ENCODE data around the gene FGF18. TPM values are rescaled to one million over a fixed set of nuclear protein-coding genes. Genes with fewer than 3 reads are reported as not detected.
"Not testable (repeated sequence)": the region's sequence is repeated elsewhere in the genome, so short reads cannot be mapped to it uniquely, and the experiment has no call there.

The FGF18 gene
- total and polyA plus RNA-seq, 10 of the 15 experiments (the other 5 are each of a cell fraction or from before 2014, with no cell fraction given), result 0.03 to 0.10 (median 0.06) TPM; not detected in 5

GRCh38 chr5:171379961-171380360, 39.5 kb upstream of the FGF18 start (continued):
- TF ChIP-seq ZNF687 (IDR thresholded peaks at IDR 0.05), result no peak
- TF ChIP-seq SIX5 (IDR thresholded peaks at IDR 0.05; ENCODE audit: low read depth, low read length, severe bottlenecking), result no peak
- no peak for TF ChIP-seq NFIC (IDR thresholded peaks at IDR 0.05; ENCODE audit: low read depth, low read length)
- no peak for TF ChIP-seq EED (IDR thresholded peaks at IDR 0.05; ENCODE audit: low read depth)
- TF ChIP-seq SUZ12 (IDR thresholded peaks at IDR 0.05; ENCODE audit: unreplicated experiment), result no peak
- TF ChIP-seq ZNF592 (IDR thresholded peaks at IDR 0.05), result no peak
- TF ChIP-seq CHD1 (IDR thresholded peaks at IDR 0.05; ENCODE audit: low read depth, low read length), result no peak
- TF ChIP-seq IRF4 (IDR thresholded peaks at IDR 0.05; ENCODE audit: low read depth, low read length), result no peak
- TF ChIP-seq IKZF2 (IDR thresholded peaks at IDR 0.05), result no peak

- 55% methylated on average over 9 of the region's 9 CpGs for WGBS (ENCODE audit: insufficient coverage, insufficient replicate concordance, low lambda C conversion rate, missing lambda C conversion rate)
- H3K4me3 ChIP-seq; H3K27me3 ChIP-seq (replicated peaks in 1 of 2; ENCODE audit: control insufficient read depth in 2 of 2, insufficient read depth in 2 of 2, low read length in 1 of 2); H3K9me3 ChIP-seq (replicated peaks; ENCODE audit: control insufficient read depth, insufficient read depth, low read length); BruUV-seq (replicated peaks); H3K9ac ChIP-seq (ENCODE audit: control insufficient read depth, insufficient read depth, low read length); in situ Hi-C loops (cut with MboI); SMC1A ChIA-PET (ENCODE audit: uncharacterized antibody, unreplicated experiment); CTCF ChIA-PET; H3K4me1 ChIP-seq (ENCODE audit: control insufficient read depth, insufficient read depth, low read length); H2AFZ ChIP-seq (ENCODE audit: control insufficient read depth, low read depth, low read length); H3K36me3 ChIP-seq (ENCODE audit: control insufficient read depth in 2 of 2, insufficient read depth in 2 of 2, low read length in 1 of 2); intact Hi-C loops (cut with micrococcal nuclease; ENCODE audit: unreplicated experiment); H4K20me1 ChIP-seq (ENCODE audit: control insufficient read depth, insufficient read depth); POLR2A ChIA-PET; ATAC-seq; H3K4me2 ChIP-seq (ENCODE audit: control insufficient read depth, insufficient read depth); DNase-seq (ENCODE audit: low read depth, low spot score); RAD21 ChIA-PET (ENCODE audit: unreplicated experiment); FAIRE-seq; H3K27ac ChIP-seq (ENCODE audit: control insufficient read depth, insufficient read depth): not testable (repeated sequence)
- peaks cover 20% of the 10 kb centered on the region for H3K79me2 ChIP-seq (ENCODE audit: control insufficient read depth, insufficient read depth, low read length)
Observed at GRCh38 chr5:171384416-171384815, 35.0 kb upstream of the FGF18 start.

GRCh38 chr5:171384999-171385398, 34.4 kb upstream of the FGF18 start:
- 73% methylated on average over 3 of the region's 3 CpGs for WGBS (ENCODE audit: insufficient coverage, insufficient replicate concordance, low lambda C conversion rate, missing lambda C conversion rate)
- RAD21 ChIA-PET (ENCODE audit: unreplicated experiment); FAIRE-seq; H3K9ac ChIP-seq (ENCODE audit: control insufficient read depth, insufficient read depth, low read length); ATAC-seq; DNase-seq (ENCODE audit: low read depth, low spot score); CTCF ChIA-PET; SMC1A ChIA-PET (ENCODE audit: uncharacterized antibody, unreplicated experiment); H3K27me3 ChIP-seq (replicated peaks in 1 of 2; ENCODE audit: control insufficient read depth in 2 of 2, insufficient read depth in 2 of 2, low read length in 1 of 2); H3K4me2 ChIP-seq (ENCODE audit: control insufficient read depth, insufficient read depth); BruUV-seq (replicated peaks); H3K9me3 ChIP-seq (replicated peaks; ENCODE audit: control insufficient read depth, insufficient read depth, low read length); intact Hi-C loops (cut with micrococcal nuclease; ENCODE audit: unreplicated experiment); in situ Hi-C loops (cut with MboI); H3K36me3 ChIP-seq (ENCODE audit: control insufficient read depth in 2 of 2, insufficient read depth in 2 of 2, low read length in 1 of 2); POLR2A ChIA-PET; H2AFZ ChIP-seq (ENCODE audit: control insufficient read depth, low read depth, low read length); H3K4me1 ChIP-seq (ENCODE audit: control insufficient read depth, insufficient read depth, low read length); H3K27ac ChIP-seq (ENCODE audit: control insufficient read depth, insufficient read depth); H3K4me3 ChIP-seq: not testable (repeated sequence)
- Histone ChIP-seq H3K79me2 (ENCODE audit: control insufficient read depth, insufficient read depth, low read length) (peaks cover 26% of the 10 kb centered on the region), H4K20me1 (ENCODE audit: control insufficient read depth, insufficient read depth) (peaks cover 11% of the 10 kb centered on the region; the same call in 1 of the 2 replicates)
